Mammary epithelial cell (primary cell): ENCODE measurements around the gene SRD5A3.

Experiments used
- EZH2 ChIP-seq: IDR thresholded peaks from 2 replicates; pipeline ENCODE4 v1.6.1; 2012; ENCODE audit warnings: low read length, inconsistent platforms, borderline replicate concordance
- TF ChIP-seq, protein P1 (sequence below), 2 donors: IDR thresholded peaks in 1 of 2; conservative IDR thresholded peaks in 1 of 2; 2 replicates each; pipeline ENCODE4 v1.5.1; 2011 to 2012; ENCODE audit warnings: inconsistent platforms in 2 of 2, low read length in 2 of 2, mild to moderate bottlenecking in 2 of 2, control low read depth in 1 of 2, low read depth in 1 of 2; ENCODE audit not compliant: insufficient read depth in 1 of 2; ENCODE audit errors: extremely low read depth in 1 of 2

DNA sequence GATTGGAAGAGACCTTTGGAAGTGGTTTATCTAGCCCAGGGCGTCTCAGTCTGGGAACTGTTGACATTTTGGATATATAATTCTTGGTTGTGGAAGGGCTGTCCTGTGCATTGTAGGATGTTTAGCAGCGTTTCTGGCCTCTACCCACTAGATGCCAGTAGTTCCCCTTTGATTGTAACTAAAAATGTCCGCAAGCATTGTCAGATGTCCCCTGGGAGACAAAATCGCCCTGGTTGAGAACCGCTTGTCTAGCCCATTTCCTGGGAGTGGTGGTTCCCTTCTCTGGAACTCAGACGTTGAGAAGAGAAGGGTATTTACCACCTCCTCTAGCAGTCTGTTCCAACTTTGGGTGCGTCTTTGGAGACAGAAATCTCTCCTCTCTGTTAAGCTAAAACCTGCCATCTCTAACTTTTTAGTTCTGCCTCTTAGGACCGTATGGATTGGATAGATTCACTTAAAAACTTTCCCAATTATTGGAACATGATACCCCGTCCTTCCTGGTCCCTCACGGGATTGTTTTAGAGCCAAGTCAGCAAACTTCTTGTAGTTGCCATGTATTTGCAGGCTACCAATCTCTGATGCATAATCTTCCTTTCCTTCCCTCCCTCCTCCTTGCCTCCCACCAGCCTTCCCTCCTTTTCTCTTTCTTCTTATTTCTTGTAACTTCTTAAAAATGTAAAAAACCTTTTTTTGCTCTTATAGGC, 63.6 kb downstream of the SRD5A3 start:
- TF ChIP-seq, protein P1, sequence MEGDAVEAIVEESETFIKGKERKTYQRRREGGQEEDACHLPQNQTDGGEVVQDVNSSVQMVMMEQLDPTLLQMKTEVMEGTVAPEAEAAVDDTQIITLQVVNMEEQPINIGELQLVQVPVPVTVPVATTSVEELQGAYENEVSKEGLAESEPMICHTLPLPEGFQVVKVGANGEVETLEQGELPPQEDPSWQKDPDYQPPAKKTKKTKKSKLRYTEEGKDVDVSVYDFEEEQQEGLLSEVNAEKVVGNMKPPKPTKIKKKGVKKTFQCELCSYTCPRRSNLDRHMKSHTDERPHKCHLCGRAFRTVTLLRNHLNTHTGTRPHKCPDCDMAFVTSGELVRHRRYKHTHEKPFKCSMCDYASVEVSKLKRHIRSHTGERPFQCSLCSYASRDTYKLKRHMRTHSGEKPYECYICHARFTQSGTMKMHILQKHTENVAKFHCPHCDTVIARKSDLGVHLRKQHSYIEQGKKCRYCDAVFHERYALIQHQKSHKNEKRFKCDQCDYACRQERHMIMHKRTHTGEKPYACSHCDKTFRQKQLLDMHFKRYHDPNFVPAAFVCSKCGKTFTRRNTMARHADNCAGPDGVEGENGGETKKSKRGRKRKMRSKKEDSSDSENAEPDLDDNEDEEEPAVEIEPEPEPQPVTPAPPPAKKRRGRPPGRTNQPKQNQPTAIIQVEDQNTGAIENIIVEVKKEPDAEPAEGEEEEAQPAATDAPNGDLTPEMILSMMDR (conservative IDR thresholded peaks at IDR 0.05 in 1 of 2, IDR thresholded peaks at IDR 0.05 in 1 of 2; ENCODE audit: extremely low read depth in 1 of 2, insufficient read depth in 1 of 2, low read depth in 1 of 2, low read length in 2 of 2): no peak
- no peak for TF ChIP-seq EZH2
